ENCODE data around the gene PATZ1.

The PATZ1 gene

DNA sequence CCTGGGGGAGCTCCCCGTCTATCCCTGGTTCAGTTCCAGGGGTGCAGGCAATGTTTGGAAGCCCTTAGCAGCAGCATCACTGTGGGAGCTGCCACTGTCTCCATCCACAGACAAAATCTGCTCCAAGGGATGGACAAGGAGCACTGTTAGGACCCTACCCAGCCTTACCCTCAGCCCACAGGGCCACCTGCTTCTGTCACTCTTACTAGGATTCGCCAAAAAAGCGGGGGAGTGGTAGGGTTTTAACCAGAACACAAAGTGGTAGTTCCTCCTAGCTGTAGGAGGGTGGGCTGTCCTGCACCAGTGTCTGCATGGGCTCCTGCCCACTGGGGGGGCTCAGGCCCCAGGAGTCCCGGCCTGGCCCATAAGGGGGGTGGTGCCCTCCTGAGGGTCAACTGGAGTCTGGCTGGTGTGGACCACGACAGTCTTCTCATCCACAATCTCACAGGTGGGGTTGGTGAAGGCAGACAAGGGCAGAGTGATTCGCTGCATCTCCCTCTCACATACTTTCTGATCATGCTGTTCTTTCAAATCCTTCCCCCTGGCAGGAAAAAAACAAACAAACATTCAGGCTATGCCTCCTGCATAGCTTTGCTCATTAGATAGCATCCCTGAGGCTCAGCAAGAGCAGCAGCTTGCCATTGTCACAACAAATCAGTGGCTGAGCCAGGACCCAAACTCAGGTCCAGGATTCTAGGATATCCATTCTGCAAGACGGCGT lies 63.2 kb downstream of the PATZ1 start:
- DNase-seq (ENCODE audit: low spot score): no peak

DNA sequence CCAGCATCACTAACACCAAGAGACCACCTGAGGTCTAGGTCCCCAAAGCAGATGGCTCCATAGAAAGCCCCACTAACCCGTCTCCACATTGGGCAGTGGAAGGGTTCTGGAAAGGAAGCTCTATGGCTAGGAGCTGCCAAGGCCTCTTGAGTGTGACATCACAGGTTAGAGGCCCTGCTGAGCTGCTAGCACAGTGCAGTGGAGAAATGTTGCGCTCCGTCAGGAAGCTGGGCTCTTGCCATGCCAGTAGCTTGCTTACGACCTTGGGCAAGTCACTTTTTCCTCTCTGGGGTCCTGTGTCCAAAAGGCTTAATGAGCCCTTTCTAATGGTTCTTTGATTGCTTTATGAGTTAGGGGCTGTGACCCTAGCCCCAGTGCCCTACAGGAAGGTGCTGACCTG lies 64.4 kb downstream of the PATZ1 start:
- DNase-seq (ENCODE audit: low spot score): no peak

GRCh38 chr22:31279821-31280505 lies 66.2 kb downstream of the PATZ1 start:
- no peak for DNase-seq (ENCODE audit: low spot score)

DNA sequence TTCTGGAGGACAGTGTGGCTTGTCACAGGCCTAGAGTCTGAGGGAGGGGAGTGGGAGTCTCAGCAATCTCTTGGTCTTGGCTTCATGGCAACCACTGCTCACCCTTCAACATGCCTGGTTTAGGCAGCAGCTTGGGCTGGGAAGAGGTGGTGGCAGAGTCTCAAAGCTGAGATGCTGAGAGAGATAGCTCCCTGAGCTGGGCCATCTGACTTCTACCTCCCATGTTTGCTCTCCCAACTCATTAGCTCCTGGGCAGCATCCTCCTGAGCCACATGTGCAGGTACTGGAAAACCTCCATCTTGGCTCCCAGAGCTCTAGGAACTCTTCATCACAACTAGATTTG lies 66.8 kb downstream of the PATZ1 start:
- no peak for DNase-seq (ENCODE audit: low spot score)

DNA sequence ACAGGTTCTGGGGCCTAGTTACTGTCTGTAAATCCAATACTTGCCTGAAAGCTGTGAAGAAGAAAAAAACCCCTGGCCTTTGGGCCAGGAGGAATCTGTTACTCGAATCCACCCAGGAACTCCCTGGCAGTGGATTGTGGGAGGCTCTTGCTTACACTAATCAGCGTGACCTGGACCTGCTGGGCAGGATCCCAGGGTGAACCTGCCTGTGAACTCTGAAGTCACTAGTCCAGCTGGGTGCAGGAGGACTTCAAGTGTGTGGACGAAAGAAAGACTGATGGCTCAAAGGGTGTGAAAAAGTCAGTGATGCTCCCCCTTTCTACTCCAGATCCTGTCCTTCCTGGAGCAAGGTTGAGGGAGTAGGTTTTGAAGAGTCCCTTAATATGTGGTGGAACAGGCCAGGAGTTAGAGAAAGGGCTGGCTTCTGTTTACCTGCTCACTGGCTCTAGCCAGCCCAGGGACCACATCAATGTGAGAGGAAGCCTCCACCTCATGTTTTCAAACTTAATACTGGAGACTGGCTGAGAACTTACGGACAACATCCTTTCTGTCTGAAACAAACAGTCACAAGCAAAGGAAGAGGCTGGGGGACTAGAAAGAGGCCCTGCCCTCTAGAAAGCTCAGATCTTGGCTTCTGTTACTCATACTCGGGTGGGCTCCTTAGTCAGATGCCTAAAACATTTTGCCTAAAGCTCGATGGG lies 67.4 kb downstream of the PATZ1 start:
- no peak for DNase-seq (ENCODE audit: low spot score)

- DNase-seq (ENCODE audit: low spot score): no peak
Measured at GRCh38 chr22:31278151-31278621, 68.0 kb downstream of the PATZ1 start.

DNA sequence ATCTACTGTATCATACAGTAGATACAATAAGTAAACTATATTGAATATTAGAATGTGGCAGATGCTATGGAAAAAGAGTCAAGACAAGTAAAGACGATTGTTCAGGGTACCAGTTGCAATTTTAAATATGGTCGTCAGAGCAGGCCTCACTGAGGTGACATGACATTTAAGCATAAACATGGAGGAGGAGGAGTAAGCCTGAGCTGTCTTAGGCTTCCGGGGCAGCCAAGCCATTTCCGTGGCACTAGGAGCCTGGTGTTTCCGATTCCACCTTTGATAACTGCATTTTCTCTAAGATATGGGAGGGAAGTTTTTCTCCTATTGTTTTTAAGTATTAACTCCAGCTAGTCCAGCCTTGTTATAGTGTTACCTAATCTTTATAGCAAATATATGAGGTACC lies 68.4 kb downstream of the PATZ1 start:
- no peak for DNase-seq (ENCODE audit: low spot score)

GRCh38 chr22:31276426-31277167 lies 69.5 kb downstream of the PATZ1 start:
- DNase-seq (ENCODE audit: low spot score): no peak

Data from NAMALWA (cell line).